Fibroblast of villous mesenchyme (primary cell): ENCODE data around the gene ARID3A. TPM values are rescaled to one million over a fixed set of nuclear protein-coding genes. Genes with fewer than 3 reads are reported as not detected.
A peak's percentile ranks its signal among the peaks of the same experiment; 100 is the strongest.

Source experiments
- DNase-seq: peaks from one replicate; pipeline ENCODE4 v3.0.0-alpha.2; 2010; ENCODE audit warnings: low read depth
- H3K4me3 ChIP-seq: 2 replicates; pipeline ENCODE4 v1.5.1; 2011; ENCODE audit warnings: low read depth, mild to moderate bottlenecking, low read length
- total RNA-seq: library from RNA; depleted of rRNA; stranded (reverse); fragments of >200 nt; gene quantifications from 2 replicates; pipeline ENCODE4 v1.2.3, GENCODE V29; 2012
- TF ChIP-seq, protein P1 (sequence below): IDR thresholded peaks from 2 replicates; pipeline ENCODE4 v1.5.1; 2012; ENCODE audit warnings: low read depth, mild to moderate bottlenecking, low read length; ENCODE audit not compliant: insufficient read depth

The ARID3A gene
- total RNA-seq, 1 donor, result 45.8 TPM

DNA sequence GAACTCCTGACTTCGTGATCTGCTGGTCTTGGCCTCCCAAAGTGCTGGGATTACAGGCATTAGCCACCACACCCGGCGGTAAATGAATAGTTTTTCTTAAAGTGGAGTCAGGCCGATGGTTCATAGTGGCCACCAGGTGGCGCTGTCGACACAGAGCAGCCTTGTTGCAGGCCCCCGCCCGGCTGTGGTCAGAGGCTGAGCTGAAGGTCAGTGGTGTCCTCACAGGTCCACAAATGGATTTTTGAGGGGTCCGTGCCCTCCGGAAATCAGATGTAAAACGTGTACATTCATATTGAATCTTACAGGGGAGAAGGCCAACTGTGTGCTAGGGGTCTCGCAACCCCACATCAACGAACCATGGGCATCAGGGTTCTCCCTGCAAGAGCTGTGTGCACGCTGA, 44.9 kb downstream of the ARID3A start:
- DNase-seq, result peak; percentile 28
- no peak overlapping the region for H3K4me3 ChIP-seq
- TF ChIP-seq, protein P1, sequence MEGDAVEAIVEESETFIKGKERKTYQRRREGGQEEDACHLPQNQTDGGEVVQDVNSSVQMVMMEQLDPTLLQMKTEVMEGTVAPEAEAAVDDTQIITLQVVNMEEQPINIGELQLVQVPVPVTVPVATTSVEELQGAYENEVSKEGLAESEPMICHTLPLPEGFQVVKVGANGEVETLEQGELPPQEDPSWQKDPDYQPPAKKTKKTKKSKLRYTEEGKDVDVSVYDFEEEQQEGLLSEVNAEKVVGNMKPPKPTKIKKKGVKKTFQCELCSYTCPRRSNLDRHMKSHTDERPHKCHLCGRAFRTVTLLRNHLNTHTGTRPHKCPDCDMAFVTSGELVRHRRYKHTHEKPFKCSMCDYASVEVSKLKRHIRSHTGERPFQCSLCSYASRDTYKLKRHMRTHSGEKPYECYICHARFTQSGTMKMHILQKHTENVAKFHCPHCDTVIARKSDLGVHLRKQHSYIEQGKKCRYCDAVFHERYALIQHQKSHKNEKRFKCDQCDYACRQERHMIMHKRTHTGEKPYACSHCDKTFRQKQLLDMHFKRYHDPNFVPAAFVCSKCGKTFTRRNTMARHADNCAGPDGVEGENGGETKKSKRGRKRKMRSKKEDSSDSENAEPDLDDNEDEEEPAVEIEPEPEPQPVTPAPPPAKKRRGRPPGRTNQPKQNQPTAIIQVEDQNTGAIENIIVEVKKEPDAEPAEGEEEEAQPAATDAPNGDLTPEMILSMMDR, result peak; percentile 69

- no peak overlapping the region for H3K4me3 ChIP-seq
- no peak for DNase-seq
- TF ChIP-seq, protein P1, result no peak
Observed at GRCh38 chr19:971795-972194, 46.0 kb downstream of the ARID3A start.

- H3K4me3 ChIP-seq, result no peak overlapping the region
- TF ChIP-seq, protein P1, result no peak
- no peak for DNase-seq
Observed at GRCh38 chr19:972281-972680, 46.4 kb downstream of the ARID3A start.

DNA sequence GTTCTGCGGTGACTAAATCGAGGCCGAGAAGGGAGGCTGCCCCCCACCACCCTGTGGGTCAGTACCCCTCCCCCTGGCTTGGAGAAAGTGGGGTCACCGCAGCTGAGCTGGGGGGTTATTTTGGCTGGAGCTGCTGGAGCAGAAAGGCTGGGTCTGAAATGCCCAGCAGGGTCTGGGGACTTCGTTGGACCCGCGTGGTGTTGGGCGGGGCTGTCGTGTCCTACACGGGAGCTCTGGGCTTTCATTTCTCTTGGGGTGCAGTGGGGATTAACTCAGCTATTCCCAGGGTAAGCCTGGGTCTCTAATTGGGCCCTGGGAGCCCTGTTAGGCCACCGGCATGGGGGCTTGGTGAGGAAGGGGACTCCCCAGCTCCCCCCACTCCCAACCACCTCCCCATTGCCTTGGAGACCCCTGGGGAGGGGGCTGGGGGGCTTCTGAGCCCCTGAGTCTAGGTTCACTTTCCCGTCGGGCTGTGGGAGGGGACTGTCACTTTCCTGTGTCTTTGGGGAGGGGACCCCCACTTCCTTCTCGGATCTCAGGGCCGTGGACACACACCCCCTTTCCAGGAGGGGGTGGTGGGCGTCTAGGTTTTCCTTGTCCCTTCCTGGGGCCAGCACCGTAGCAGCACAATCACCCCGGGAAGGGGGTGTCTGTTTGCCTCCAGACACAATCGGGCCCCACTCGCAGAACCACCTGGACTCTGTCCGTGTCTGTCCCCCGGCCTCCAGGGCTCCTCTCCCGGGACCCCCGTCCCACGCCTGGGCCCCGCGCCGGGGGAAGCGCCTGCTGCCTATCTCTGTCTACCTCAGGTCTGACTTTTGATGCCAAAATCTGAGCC, 48.1 kb downstream of the ARID3A start:
- TF ChIP-seq, protein P1, result no peak
- no peak overlapping the region for H3K4me3 ChIP-seq
- no peak for DNase-seq

GRCh38 chr19:974564-975257, 48.9 kb downstream of the ARID3A start:
- no peak overlapping the region for H3K4me3 ChIP-seq
- no peak for DNase-seq
- TF ChIP-seq, protein P1, result no peak

DNA sequence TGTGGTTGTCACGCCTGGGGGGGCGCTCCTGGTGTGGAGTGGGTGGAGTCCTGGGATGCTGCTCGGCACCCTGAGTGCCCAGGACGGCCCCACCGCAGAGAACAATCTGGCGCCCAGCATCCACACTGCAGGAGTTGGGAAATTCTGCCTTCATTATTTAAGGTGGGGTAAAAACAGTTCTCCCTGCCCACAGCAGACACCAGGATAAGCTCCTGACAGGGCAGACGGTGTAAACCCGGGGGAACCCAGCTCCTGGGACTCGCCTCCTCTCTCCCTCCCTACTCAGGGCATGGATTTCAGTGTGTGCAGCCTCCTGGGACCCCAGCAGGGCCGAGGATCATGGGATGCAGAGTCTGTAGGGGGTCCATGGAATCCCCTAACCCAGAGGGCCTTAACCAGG, 50.6 kb downstream of the ARID3A start:
- TF ChIP-seq, protein P1, result no peak

More for the DNA sequence above, 50.6 kb downstream of the ARID3A start:
- DNase-seq, result no peak
- no peak overlapping the region for H3K4me3 ChIP-seq
